Measurements from ENCODE around the gene IER5L.
"Not testable (repeated sequence)": the region's sequence is repeated elsewhere in the genome, so short reads cannot be mapped to it uniquely, and the experiment has no call there.

The IER5L gene

DNA sequence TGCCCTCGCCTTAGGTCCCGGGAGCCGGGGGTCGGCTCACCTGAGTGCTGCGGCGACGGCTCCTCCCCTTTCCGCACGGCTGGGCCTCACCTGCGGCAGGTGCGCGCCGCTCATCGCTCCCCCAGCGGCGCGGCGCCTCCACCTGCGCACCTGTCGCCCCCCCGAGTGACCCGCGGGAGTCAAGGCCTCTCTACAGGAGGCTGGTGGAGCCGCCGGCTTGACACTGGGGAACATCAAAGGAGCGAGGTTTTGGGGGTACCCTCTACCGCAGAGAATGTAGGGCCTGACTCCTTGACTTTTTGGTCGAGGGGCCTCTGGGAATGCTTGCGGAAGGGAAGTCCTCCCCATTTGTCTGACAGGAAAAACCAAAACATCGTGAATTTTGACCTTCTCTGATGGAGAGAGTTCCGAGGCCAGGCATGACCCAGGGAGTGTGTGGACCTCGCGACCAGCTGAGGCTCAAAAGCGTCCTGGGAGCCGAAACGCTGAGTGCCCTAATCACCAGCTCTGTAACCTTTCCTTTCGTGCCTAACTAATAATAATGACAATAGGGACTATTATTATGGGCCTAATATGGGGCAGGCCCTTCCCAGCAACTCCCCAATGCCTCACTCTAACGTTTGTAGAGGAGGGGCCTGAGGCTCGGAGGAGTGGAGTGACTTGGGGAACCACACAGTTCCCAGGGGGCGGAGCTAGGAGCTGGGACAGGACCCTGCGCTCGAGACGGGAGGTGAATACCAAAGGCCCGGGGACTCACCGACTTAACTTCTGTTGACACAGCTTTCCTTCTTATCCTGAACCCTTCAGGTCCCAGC lies 714 bp upstream of the IER5L start:
- peak; percentile 68 for DNase-seq

DNA sequence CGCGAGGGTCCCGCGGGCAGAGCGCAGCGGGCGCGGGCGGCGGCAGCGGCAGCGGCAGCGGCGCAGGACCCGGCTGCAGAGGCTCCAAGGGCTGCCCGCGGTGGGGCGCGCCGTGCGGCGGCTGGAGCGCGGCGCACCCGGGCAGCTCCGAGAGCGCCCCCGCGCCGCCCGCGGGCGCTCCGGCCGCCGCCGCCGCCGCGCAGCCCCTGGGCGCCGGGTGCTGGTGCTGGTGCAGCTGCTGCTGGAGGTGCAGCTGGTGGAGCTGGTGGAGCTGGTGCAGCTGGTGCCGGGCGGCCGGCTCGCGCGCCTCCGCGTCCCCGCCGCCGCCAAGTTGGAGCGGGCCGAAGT lies 644 bp downstream of the IER5L start:
- no peak for DNase-seq

DNA sequence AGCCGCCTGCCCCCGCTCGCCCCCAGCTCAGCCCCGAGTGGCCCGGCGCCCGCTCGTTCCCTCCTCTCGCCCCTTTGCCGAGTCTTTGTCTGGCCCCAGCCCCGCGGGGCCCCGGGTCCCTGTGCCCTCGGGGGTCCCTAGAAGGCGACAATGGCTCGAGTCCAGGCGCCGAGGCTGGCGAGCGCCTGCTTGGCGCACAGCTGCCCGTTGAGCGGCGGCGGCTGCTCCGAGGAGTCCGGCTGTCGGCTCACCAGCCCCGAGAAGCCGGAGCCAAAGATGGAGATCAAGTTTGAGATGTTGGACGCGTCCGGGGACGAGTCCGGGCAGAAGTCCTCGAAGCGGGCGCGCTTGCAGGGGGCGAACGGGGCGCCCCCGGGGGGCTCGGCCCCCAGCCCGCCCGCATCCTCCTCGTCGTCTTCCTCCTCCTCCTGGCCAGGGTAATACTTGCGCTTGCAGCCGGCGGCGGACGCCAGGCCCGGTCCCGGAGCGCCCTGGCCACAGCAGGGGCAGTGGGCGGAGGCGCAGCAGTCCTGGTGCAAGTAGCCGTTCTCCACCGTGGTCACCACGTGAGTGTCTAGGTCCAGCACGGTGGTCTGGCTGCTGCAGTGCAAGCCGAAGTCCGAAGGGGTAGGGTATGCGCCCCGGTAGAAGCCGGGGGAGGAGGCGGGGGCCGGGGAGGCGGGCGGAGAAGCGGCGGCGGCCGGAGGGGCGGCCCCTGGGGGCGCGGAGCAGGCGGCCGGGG lies 1.2 kb downstream of the IER5L start:
- no peak for DNase-seq

DNA sequence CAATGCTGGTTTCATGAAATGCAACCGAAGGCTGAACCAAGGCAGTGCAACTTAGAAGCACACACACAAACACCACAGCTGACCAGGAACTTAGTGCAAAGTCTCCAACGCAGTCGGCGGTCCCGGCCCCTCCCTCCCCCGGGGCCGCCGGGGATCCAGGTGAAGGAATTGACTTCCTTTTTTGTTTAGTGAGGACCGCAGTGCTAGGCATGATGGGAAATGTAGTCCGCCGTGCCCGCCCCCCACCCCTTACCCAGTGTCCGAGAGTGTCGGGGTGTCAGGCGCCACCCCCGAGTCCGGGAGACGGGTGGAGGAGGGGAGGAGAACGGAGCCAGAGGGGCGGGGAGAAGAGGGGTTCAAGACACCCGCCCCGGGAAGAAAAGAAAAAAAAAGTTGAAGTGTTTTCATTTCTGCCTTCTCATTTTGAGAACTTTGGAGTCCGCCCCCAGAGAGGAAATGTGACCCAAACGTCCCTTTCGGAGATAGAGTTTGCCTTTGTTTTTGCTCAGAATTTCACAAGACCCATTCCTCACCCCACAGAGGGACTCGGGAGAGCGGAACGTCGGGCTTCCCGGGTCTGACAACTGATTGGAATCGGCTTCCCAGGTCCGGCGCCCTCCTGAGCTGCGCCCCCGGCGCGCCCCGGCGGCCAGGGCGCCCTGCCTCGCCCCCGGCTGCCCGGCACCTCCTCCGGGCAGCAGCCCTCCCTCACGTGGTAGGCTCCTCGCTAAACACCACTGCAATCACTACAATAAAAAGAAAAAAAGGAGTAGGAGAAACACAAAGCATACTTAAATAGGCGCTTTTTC lies 2.0 kb downstream of the IER5L start:
- DNase-seq = peak; percentile 89

DNA sequence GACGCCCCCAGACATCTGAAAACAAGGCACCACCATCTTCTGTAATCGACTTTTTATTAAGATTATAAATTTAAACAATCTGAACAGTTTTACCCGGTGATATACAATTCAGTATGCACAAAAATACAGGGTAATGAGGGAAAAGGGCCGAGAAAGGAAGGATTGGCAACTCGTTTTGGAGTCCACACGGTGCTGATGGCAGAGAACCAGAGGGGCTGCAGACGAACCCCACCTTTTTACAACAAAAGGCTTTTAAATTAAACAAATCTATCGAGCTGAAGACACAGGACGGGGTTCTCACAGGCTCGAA lies 2.6 kb downstream of the IER5L start:
- peak; percentile 79 for DNase-seq

DNA sequence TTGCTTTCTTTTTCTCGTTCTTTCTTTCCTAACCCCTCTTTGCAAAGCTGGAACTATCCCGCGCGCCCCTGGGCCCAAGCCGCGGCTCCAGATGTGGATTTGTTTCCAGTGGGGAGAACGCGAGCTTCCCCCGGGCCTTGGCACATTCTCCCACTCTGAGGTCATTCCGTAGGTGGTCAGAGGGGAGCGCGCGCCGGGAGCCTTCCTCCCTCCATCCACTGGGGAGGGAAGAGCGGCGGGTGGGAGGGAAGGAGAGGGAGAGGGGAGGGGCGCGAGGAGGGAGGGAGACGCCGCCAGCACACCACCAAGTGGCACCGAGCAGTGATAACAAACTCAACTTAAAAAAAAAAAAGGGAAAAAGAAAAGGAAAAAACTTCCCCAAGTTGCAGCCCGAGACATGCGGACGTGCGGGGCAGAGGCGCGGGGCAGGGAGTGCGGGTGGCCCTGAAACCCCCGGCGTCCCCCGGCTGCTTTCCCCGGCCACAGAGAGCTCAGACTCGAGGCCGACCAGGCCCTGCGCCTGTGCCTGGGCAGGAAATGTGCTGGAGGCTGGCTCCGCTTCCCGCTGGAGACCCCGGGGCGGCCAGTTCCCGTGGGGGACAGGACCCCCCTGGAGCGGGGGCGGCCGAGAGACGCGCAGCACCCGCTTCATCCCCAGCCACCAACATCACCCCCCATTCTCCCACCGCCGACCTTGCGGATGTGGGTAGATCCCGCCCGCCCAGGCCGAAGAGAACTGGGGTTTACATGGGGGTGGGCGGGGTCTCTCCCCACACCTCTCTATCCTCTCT lies 3.1 kb downstream of the IER5L start:
- peak; percentile 78 for DNase-seq

DNA sequence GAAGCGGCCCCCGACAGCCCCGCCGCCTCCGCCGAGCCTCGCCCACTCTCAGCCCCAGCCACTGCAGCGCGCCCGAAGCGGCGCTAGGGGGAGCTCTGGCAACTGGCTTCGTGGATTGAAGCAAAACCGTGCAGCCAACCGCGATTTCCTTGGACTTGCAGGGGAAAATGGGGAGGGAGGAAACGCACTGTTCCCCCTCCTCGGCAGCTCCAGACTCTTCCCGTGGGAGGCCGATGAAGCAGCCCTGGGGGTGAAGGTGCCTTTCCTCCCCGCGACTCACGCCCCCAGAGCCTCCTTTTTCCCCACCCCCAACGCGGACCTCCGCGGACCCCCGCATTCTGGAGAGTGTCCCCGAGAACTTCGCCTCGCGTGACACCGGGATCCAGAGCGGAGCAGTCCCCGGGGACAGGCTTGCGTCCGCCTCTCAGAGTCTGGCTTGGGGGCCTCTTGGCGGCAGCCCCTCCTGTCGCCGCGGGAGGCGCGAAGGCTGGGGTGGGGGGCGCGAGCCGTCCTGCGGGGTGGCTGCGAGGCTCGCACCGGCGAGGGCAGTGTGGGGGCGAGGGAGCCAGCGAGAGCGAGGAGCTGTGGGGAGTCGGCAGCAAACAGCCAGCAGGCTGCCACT lies 3.8 kb downstream of the IER5L start:
- DNase-seq = peak; percentile 77

DNA sequence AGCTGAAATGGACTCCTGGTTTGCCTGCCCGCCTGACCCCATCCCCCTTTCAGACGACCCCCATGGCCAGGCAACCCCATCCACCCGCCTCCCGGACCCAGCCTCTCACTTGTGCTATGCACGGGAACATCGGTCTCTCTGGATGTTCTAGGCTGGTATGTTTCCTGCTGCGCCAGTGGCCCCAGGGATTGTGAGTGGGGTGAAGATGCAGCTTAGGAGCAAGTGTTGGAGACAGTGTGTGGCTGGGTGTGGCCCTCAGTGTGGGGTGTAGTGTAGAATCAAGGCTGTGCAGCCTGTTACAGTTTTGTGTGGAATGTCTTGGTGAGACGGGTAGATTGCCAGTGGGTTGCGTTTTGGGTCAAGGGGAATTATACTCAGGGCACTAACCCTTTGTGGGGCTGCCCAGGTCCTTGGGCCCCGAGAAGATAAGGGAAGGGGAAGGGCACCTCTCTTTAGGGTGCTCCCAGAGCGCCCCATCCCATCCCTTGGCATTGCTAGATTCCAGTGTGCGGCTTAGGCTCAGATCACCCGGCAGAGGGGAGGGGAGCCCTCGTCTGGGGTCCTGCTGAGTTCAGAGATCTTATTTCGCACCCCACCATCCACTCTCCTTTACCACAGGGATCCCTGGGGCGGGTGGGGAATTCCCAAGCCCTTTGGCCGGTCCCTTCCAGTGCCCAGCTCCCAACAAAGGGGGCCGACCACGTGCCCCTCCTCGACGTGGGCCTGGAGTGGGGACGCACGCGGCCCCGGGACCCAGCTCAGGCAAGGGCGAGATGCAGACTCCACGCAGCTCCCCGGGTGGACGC lies 4.6 kb downstream of the IER5L start:
- no peak for DNase-seq

DNA sequence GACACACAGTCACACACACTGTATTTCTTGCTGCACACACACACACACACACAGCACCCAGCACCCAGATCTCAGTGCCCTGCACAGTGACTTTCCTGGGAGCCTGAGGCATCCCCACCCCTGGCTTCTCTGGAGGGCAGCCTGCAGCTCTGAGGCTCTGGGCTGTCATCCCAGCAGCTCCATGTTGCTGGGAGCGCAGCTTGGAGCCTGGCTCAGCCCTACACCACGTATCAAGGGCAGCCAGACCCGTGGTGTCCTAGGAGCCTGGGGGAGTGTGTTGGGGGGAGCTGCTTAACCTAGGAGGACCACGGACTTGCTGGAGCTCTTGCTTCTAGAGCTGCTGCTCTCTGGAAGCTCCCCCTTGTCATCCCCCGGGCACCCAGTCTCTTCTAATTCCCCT lies 5.2 kb downstream of the IER5L start:
- no peak for DNase-seq

DNA sequence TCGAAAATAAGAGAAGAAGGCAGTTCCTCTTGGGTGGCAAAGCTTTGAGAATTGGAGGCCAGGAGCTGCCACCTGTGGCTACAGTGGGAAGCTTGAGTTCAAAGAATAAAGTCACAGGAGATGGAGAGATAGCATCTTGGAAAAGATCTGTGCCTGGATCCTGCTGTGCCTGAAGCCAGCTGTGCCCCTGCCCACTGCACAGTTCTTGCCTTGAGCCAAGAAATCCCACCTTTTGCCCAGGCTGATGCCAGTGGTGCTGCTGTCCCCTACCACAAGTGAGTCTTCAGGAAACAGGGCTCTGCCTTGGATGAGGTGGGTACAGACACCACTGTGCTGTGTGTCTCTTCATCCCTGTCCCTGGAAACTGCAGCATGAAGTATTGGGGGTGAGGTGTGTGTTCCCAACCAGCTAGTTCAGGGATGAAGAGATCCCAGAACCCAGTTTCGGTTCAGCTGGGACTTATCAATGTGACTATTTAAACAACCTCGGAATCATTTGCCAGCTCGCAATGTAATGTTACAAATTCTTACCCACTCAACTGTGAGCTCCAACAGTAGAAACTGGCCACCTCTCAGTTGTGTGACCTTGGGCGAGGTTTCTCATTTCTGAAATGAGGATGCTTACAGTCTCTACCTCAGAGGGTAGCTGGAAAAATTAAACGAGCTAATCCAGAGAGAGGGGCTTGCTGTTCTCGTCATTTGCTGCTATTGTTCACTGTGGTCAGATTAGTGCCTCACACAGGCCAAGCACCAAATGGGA lies 5.9 kb downstream of the IER5L start:
- no peak for DNase-seq

DNA sequence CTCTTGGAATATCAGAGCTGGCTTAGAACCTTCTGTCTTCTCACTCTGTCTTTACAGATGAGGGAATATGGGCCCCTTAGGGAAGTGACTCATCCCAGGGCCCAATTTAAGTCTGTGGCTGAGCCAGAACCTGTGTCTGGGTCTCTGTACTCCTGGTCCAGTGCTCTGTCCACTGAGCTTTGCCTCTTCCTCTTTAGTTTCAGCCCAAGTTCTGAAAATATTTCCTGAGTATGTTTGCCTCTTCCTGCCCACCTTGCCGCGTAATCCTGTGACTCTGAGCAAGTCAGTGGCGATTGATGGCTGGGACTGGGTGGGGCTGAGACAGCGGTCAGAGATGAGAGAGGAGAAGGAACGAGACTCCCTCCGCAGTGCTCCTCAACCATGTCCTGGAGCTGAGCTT lies 7.8 kb downstream of the IER5L start:
- DNase-seq = no peak

DNA sequence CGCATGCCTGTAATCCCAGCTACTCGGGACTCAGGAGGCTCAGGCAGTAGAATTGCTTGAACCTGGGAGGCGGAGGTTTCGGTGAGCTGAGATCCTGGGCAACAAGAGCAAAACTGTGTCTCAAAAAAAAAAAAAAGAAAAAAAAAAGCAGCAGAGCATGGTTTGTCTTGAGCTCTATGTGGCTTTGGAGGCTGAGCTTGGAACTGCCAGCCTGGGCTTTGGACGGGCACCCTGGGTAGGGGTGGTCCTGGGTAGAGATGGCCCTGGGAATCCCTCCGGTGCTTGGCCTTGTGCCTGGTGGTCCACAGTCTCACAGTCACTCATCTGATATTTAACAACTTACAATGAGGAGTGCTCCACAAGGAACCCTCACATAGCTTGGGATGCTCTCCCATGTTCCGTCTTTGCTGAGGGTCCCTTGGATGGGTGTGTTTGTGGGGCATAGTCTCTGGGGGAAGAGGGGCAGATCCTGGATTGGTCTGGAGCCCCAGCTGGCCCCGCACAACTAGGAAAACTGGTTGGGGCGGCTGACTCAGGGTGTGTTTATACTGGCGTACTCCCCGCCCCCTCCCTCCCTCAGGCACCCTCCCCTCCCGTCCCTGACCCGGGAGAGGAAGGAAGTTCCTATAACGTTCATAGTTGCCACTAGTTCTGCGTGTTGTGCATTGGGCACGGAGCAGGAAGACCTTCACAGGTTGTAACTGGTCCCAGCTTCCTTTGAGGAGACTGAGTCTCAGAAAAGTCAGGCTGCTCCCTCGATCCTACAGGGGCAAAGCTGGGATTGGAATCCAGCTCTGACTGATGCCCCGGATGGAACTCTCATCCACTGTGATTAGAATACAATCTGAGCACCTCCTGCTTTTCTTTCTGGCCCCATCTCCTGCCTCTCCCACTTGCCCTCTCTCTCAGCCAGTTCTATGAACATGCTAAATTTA lies 11.2 kb downstream of the IER5L start:
- DNase-seq = peak; percentile 85

DNA sequence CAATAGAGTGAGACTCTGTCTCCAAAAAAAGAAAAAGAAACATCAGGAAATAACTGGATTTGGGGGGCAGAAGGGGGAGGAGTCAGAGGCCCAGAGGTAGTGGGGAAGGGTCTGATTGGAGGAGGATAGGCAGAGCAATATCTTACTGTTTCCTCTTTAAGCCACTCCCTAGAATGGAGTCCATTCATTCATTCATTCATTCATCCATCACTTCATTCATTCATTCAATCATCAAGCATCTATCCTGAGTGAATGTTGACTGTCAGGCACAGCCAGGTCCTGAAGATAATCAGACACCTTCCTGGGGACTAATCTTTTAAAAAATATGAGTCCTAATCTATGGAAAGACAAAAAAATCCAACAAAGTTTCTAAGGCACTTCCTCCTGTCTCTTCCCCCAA lies 12.9 kb downstream of the IER5L start:
- no peak for DNase-seq

DNA sequence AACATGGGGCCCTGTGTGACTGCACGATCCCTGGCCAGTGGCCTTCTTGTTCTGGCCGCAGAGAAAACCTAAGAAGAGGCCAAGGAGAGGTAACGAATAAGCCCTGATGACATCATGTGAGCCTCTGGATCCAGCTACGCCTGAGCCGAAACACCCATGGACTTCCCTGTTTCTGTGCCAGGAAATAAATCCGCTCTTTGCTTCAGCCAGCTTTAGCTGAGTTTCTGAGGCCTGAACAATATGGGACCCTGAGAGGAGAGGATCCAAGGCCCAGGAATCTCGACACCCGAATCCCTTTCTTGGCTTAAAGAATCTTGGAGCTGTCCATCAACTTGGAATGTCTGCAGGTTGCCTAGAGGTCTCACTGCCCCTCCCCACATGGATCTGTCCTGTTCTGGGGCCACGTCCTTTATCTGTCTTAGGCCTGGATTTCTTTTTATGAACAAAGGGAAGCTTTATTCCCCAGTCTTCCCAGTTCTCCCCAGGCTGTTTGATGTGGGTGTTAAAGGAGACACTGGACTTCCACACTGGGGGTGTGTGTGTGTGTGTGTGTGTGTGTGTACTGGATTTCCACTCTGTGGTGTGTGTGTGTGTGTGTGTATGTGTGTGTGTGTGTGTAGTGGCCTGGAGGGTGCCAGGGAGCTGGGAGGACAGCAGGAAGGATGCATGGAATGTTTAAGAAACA lies 13.7 kb downstream of the IER5L start:
- no peak for DNase-seq

DNA sequence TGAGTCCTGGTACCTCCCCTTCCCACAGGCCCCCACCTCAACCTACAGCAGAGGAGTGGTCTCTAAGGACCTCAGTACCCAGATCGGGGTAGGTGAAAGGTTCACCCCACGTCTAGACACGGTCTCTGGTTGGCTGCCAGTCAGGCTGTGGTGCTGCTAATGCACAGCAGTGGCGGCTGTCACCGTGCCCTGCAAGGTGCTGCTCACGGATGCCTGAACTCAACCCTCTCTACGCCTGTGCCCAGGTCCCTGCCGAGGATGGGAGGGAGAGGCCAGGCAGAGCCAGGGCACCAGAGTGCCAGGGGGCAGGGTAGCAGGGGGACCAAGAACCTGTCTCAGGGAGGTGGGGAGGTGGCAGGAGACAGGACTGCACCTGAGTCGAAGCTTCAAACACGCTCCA lies 14.3 kb downstream of the IER5L start:
- DNase-seq = no peak

DNA sequence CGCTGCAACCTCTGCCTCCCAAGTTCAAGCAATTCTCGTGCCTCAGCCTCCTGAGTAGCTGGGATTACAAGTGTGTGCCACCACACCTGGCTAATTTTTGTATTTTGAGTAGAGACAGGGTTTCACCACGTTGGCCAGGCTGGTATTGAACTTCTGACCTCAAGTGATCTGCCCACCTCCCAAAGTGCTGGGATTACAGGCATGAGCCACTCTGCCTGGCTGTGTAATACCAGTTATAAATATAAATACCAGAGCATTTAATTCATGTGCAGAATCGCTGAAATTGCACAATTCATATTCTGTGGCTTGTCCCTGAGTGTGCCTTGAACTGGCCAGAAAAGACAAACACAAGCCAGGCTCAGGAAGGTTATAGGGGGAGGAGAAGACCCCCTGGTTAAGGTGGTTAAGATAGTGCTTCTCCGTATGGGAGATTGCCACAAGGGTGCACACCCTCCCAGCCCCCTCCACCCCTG lies 14.8 kb downstream of the IER5L start:
- not testable (repeated sequence) for DNase-seq

DNA sequence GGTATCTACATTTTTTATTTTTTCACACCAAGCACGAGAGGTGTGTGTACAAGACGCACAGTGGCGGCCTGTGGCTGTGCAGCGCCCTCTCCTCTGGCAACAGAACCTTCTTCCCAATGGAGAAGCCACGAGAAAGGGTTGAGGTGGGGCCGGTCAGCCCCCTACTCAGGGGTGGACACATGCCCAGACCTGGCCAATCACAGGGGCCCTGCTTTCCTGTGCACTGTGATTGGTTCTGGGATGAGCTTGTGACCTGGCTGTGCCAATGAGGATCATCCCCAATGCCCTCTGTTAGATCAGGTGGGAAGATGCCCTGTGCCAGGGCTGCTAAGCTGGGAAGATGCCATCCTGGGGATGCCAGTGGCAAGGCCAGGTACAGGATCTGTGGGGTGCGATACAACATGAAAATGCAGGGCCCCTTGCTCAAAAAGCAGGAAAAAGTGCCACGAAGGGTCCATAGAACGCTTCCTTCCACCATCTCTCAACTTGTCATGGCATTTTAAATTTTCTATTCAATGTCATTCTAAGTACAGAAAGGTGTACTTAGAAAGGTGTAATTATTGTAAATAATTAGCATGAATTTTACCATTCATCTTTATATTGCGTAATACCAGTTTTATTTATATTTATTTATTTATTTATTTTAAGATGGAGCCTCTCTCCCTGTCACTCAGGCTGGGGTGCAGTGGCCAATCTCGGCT lies 15.4 kb downstream of the IER5L start:
- DNase-seq = no peak

DNA sequence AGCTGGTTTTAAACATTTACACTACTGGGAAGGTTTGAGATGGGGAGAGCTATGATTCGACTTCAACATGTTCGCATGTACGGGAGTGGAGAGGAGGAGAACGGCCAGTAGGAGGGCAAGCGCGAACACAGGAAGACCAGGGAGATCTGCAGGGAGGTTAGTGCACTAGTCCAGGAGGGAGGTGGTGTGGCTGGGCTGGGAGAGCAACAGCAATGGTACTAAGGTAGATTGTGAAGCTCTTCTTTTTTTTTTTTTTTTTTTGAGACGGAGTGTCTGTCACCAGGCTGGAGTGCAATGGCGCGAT lies 16.6 kb downstream of the IER5L start:
- no peak for DNase-seq

Measured in NCI-H510A treated with DMSO at 0.1 percent for 48 hours (cell line).